ENCODE measurements around the gene TRMU.

The TRMU gene

GRCh38 chr22:46382524-46382923, 47.0 kb downstream of the TRMU start:
- in situ Hi-C loops (cut with HindIII; ENCODE audit: low sequenced_read_pairs): no loop called here
- TF ChIP-seq CTCF (IDR thresholded peaks at IDR 0.05; ENCODE audit: low read depth, low read length): no peak
- no peak for DNase-seq (ENCODE audit: low read depth, low spot score)
- no peak overlapping the region for H3K4me3 ChIP-seq (ENCODE audit: low read depth, low read length)

GRCh38 chr22:46386312-46386711, 50.8 kb downstream of the TRMU start:
- no peak overlapping the region for H3K4me3 ChIP-seq (ENCODE audit: low read depth, low read length)
- in situ Hi-C loops (cut with HindIII; ENCODE audit: low sequenced_read_pairs): no loop called here
- DNase-seq (ENCODE audit: low read depth, low spot score): no peak
- peak; percentile 12 for TF ChIP-seq CTCF (IDR thresholded peaks at IDR 0.05; ENCODE audit: low read depth, low read length)

- TF ChIP-seq CTCF (IDR thresholded peaks at IDR 0.05; ENCODE audit: low read depth, low read length): no peak
- DNase-seq (ENCODE audit: low read depth, low spot score): no peak
- in situ Hi-C loops (cut with HindIII; ENCODE audit: low sequenced_read_pairs): no loop called here
- no peak overlapping the region for H3K4me3 ChIP-seq (ENCODE audit: low read depth, low read length)
Measured at GRCh38 chr22:46387748-46388147, 52.2 kb downstream of the TRMU start.

GRCh38 chr22:46388647-46389046, 53.1 kb downstream of the TRMU start:
- no peak overlapping the region for H3K4me3 ChIP-seq (ENCODE audit: low read depth, low read length)
- in situ Hi-C loops (cut with HindIII; ENCODE audit: low sequenced_read_pairs): no loop called here
- TF ChIP-seq CTCF (IDR thresholded peaks at IDR 0.05; ENCODE audit: low read depth, low read length): no peak
- no peak for DNase-seq (ENCODE audit: low read depth, low spot score)

- H3K4me3 ChIP-seq (ENCODE audit: low read depth, low read length): no peak overlapping the region
- DNase-seq (ENCODE audit: low read depth, low spot score): no peak
- in situ Hi-C loops (cut with HindIII; ENCODE audit: low sequenced_read_pairs): no loop called here
- no peak for TF ChIP-seq CTCF (IDR thresholded peaks at IDR 0.05; ENCODE audit: low read depth, low read length)
Measured at GRCh38 chr22:46389081-46389480, 53.6 kb downstream of the TRMU start.

- TF ChIP-seq CTCF (IDR thresholded peaks at IDR 0.05; ENCODE audit: low read depth, low read length): no peak
- no peak for DNase-seq (ENCODE audit: low read depth, low spot score)
- no peak overlapping the region for H3K4me3 ChIP-seq (ENCODE audit: low read depth, low read length)
- in situ Hi-C loops (cut with HindIII; ENCODE audit: low sequenced_read_pairs): no loop called here
Measured at GRCh38 chr22:46390105-46390651, 54.7 kb downstream of the TRMU start.

Measured in astrocyte of the spinal cord (primary cell).